ENCODE data around the gene SLC38A2.
"Not testable (repeated sequence)": the region's sequence is repeated elsewhere in the genome, so short reads cannot be mapped to it uniquely, and the experiment has no call there.

SLC38A2 gene

GRCh38 chr12:46359667-46360280, 12.8 kb downstream of the SLC38A2 start:
- no peak for DNase-seq

DNA sequence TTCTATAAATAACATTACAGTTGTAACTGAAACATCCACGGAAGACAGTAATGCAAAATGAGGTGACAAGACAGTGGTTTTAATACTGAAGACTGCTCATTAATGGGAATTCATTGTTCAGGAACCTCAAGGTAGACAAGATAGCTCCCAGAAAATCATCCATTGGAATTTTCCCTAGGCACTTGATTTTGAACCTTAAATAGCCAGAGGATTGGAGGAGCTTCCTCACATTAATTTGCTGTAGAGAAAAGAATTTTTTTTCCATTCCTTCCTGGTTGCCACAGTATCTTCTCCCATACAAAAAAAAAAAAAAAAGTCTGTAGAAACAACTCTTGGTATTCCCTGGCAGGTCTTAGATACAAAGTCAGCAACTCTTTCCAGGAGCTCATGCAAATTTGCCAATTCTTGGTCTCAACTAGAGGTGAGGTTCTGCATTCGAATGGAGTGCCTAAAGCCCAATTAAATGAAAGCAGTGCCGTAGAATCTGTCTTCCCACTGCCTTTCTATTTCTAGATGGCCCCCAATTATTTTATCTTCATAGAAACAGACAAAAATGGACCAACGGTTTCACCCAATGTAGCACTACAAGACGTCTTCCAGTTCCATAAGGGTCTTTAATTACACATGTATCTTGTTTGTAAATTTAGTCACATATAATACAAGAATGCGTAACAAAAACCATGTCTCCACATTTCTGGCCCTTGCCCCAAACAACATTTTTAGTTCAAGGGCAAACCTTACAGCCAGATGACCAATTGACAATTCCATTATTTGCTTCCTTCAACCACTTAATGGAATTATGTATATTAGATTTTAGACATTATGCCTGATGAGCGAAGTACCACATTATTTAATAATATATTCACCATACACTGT, 13.5 kb downstream of the SLC38A2 start:
- DNase-seq: no peak

GRCh38 chr12:46358325-46358700, 14.3 kb downstream of the SLC38A2 start:
- DNase-seq: no peak

GRCh38 chr12:46357438-46358324, 14.9 kb downstream of the SLC38A2 start:
- no peak for DNase-seq

GRCh38 chr12:46356655-46357437, 15.7 kb downstream of the SLC38A2 start:
- DNase-seq: no peak

DNA sequence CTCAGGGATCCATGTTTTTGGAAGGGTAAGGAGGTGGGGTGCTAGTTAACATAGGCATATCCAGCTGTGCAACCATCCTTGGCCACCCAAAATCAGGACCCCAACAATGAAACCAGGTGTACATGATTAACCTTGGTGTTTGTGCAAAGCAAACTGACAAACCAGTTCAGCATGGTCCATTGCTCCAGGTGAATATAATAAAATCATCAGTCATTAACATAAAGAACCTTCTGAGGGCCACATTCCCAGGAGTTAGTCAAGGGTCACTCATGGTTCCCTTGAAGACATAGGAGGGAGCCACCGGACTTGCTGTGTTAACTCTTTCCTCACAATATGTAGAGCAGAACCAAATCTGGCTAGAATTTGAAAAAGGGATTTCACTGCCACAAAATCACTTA, 17.8 kb downstream of the SLC38A2 start:
- no peak for DNase-seq

DNA sequence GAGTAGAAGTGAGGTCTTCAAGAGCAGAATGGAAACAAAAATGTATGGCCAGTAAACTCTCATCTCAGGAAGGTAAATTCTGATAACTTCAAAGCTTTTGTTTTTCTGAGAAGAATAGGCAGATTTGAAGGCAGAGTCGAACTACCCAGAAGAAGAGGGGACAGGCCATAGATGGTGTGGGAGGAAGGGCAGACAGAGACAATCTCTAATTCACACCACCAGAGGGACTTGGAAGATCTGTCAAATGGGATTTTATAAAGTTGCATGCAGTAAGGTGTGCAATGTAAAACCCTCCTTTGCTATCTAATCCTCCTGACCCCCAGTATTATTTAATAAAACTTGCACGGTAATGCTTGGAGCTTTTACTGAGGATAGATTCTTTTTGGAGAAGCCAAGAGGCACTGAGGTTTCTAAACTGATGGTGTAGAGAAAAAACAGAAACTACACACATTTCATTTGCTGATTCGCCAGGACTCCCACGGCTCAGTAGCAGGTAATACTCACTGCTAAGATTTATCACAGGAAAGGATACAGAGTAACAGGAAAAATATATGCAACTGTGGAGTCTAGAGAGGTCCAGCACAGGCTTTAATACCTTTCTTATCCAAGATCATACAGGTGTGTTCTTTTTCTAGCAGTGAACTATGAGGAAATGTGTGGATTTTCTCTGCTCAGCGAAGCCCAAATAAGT, 18.3 kb downstream of the SLC38A2 start:
- DNase-seq: no peak

- no peak for DNase-seq
Measured at GRCh38 chr12:46351886-46352650, 20.5 kb downstream of the SLC38A2 start.

DNA sequence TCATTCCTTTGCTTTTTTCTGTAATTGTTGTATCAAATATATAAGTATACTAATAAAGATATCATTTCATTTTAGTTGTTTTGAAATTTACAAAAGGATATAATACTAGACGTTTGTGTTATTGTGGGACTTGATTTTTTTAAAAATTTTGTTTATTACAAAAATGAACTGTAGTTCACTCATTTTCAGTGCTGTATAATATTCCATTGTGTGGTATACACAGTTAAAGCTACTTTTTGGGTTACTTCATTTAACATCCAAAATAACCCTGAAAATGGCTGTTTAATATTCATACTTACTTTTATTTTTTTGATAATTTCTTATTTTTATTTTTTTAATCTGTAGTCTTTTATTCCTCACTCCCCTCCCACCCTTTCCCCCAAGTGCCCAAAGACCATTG, 21.4 kb downstream of the SLC38A2 start:
- DNase-seq: no peak

DNA sequence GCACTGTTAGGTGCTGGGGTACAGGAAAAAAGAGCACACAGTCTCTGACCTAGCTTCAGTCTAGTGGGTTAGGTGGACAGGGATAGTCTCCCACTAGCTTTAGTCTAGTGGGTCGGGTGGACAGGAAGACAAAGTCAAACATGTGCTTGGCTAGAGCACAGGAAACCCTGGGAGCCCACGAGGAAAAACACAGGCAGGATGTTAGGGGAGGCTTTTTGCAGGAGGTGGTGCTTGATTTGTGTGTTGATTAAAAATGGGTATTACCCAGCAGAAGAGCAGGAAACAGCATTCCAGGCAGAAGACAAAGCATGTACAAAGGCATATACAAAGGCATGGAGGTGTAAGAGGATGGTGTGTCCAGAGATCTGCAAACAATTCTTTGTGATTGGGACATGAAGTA, 23.3 kb downstream of the SLC38A2 start:
- DNase-seq: no peak

- DNase-seq: no peak
Measured at GRCh38 chr12:46343118-46343852, 29.3 kb downstream of the SLC38A2 start.

- no peak for DNase-seq
Measured at GRCh38 chr12:46342562-46343033, 30.0 kb downstream of the SLC38A2 start.

- no peak for DNase-seq
Measured at GRCh38 chr12:46339051-46339450, 33.5 kb downstream of the SLC38A2 start.

- DNase-seq: no peak
Measured at GRCh38 chr12:46332260-46332659, 40.3 kb downstream of the SLC38A2 start.

DNA sequence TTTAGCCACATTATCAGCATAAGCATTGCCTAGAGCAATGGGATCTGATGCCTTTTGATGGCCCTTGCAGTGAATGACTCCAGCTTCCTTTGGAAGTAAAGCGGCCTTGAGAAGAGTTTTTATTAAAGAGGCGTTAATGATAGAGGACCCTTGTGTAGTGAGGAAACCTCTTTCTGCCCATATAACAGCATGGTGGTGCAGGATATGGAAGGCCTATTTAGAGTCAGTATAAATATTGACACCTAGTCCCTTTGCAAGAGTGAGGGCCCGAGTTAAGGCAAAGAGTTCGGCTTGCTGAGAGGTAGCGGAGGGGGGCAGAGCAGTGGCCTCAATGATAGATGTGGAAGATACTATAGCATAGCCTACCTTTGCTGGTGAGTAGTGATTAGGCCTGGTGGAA, 47.5 kb downstream of the SLC38A2 start:
- not testable (repeated sequence) for DNase-seq

GRCh38 chr12:46320731-46321130, 51.8 kb downstream of the SLC38A2 start:
- DNase-seq: no peak

DNA sequence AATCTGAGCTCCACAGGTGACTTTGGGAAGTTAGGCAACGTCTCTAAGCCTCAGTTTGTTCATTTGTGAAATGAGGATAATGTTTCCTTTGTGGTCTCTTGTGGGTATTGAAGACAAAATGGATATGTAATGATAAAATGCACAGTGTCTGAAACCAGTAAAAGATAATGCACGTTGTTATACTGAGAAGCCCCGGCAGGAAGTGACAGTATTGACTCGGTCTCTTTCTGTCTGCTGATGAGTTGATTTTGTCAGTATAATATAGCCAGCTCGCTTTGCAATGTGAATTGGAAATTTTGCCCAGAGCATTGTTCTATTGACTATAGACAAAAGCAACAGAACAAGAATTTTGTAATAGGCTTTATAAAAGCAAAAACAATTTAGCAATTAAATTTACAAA, 54.5 kb downstream of the SLC38A2 start:
- no peak for DNase-seq

Measured in SIG-M5 (cell line).